Epithelial cell of esophagus (primary cell): ENCODE data around the gene NXN.

Source experiments
- DNase-seq: peaks from one replicate; pipeline ENCODE4 v3.0.0; 2010; ENCODE audit warnings: low read depth
- H3K4me3 ChIP-seq: 2 replicates; pipeline ENCODE4 v1.5.1; 2011; ENCODE audit warnings: mild to moderate bottlenecking, low read length, control low read depth
- TF ChIP-seq, protein P1 (sequence below): IDR thresholded peaks from 2 replicates; pipeline ENCODE4 v1.5.1; 2011; ENCODE audit warnings: low read depth, mild to moderate bottlenecking, low read length, control low read depth, inconsistent platforms; ENCODE audit not compliant: insufficient read depth; ENCODE audit errors: missing control alignments

The NXN gene

DNA sequence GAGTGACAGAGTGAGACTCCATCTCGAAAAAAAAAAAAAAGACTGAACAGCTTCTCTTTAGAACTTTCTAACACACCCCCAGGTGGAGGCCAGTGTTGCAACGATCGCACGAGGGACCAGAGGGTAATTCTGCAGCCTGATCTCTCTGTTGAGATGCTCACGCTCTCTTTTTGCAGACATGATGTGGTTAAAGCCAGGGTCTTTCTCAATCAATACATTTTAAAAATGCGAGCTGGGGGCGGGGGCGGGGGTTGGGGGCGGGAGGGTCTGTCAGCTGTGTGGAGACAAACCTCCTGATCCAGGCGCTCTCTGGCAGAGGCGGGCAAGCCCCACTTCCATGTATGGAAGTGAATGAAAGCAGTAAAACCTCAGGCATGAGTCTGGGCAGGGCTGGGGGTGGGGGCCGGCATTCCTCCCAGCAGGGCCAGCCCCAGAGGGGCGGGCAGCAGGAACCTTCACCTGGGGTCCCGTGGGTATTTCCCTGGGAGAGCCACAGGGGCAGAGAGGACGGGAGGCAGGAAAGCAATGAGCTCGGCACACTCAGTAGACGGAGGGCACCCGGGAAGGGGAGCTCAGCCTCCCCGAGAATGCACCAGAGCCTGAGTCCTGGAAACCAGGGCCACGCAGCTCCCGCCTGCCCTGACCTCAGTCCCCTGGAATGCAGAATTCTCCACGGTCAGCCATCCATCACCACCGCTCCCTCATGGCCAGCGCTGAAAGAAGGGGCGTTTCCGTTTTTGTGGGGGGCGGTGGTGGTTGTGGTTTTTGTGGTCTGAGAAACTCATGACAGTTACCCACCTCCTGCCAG lies 28.0 kb downstream of the NXN start:
- no peak overlapping the region for H3K4me3 ChIP-seq
- DNase-seq: peak; percentile 63
- TF ChIP-seq, protein P1, sequence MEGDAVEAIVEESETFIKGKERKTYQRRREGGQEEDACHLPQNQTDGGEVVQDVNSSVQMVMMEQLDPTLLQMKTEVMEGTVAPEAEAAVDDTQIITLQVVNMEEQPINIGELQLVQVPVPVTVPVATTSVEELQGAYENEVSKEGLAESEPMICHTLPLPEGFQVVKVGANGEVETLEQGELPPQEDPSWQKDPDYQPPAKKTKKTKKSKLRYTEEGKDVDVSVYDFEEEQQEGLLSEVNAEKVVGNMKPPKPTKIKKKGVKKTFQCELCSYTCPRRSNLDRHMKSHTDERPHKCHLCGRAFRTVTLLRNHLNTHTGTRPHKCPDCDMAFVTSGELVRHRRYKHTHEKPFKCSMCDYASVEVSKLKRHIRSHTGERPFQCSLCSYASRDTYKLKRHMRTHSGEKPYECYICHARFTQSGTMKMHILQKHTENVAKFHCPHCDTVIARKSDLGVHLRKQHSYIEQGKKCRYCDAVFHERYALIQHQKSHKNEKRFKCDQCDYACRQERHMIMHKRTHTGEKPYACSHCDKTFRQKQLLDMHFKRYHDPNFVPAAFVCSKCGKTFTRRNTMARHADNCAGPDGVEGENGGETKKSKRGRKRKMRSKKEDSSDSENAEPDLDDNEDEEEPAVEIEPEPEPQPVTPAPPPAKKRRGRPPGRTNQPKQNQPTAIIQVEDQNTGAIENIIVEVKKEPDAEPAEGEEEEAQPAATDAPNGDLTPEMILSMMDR: no peak

DNA sequence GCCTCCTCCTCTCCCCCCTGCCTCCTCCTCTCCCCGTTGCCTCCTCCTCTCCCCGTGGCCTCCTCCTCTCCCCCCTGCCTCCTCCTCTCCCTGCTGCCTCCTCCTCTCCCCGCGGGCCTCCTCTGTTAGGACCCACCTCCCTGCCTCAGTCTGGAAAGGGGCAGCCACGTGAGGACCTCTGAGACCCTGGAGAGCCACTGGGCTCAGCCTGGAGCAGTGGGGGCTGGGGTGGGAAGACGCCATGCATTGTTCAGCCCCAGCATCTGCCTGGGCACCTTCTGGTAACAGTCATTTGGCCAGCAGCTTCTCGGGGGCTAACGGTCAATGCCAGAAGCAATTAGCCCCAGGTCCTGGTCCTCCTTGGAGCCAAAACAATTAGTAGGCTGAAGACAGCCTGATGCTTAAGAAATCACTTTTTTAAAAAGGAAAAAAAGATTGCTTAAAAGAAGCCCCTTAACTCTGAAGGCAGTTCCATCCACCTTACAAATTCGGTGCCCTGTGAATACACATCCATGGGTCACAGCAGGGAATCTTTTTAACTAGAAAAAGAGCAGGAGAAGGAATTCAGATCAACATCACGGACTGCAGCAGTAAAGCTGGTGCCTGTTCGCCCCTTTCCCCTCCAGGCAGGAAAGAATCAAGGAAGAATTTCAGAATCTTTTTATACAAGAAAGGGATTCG lies 29.8 kb downstream of the NXN start:
- H3K4me3 ChIP-seq: no peak overlapping the region
- TF ChIP-seq, protein P1: no peak
- DNase-seq: no peak

DNA sequence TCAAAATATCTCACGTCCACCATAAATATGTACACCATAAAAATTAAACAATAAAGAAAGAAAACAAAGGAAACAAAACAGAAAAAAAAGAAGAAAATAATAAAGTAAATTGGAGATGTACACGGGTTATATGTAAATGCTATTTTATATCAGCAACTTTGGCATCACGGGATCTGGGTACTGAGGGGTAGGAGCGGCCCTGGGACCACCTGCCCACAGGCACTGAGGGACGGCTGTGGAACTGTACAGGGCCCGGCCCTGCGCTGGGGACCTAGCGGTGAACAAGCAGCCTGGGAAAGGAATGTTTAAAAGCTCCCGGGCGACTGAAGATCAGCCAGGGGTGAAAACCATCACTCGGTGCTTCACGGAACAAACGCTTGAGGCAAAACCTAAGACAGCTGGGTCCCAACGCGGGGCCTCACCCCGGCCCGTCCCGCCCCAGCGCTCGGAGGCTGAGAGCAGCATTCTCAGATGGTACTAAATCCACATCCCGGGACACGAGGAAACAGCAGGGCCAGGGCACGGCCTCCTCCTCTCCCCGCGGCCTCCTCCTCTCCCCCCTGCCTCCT lies 31.2 kb downstream of the NXN start:
- no peak for DNase-seq
- no peak overlapping the region for H3K4me3 ChIP-seq
- TF ChIP-seq, protein P1: no peak

DNA sequence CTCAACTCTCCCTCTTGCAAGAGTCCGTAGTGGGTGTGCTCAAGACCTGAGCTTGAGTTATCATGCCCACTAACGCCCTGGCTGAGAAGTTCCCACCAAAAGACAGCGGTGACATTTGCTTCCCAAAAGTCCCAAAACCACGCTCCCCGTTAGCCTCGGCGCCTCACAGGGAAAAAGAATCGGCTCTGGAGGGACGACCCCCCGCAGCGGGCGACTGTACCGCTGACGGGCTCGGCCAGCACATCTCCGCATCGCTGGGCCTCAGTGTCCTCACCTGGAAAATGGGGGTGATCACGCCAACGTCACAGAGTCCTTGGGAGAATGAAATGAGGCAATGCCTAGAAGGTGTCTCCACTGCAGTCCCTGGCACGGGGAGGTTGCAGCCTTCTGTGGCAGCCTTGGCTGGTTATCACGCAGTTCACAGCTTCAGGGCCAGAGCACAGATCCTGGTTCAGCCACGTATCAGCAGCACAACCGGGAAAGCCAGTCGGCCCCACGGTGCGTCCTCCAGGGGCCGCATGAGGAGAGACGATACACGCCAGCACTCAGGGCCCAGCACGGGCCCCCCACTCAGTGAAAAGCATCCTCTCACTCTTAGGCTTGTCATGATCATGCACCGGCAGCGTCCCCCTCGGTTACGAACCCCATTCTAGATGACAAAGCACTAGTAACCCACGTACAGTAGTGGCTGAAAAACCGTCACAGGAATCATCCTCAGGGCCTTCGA lies 32.9 kb downstream of the NXN start:
- no peak for DNase-seq
- no peak overlapping the region for H3K4me3 ChIP-seq
- TF ChIP-seq, protein P1: no peak

DNA sequence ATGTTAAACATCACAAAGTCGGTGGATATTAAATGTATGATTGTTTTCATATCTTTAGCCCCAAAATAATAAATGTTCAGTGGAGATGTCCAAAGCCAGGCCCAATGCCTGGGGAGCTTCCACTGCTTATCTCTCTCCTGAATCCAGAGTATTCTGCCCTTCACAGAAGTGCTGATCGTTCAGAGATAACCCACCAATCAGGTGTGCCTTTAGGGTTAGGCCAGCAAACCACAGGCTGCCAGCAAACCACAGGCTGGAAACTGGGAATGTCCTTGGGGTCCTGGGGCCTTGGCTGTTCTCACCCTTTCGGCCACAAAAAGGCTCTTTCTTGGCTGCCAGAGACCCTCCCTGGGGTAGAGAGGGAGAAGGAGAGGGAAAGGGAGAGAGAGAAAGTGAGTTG lies 33.9 kb downstream of the NXN start:
- no peak overlapping the region for H3K4me3 ChIP-seq
- no peak for DNase-seq
- TF ChIP-seq, protein P1: no peak

DNA sequence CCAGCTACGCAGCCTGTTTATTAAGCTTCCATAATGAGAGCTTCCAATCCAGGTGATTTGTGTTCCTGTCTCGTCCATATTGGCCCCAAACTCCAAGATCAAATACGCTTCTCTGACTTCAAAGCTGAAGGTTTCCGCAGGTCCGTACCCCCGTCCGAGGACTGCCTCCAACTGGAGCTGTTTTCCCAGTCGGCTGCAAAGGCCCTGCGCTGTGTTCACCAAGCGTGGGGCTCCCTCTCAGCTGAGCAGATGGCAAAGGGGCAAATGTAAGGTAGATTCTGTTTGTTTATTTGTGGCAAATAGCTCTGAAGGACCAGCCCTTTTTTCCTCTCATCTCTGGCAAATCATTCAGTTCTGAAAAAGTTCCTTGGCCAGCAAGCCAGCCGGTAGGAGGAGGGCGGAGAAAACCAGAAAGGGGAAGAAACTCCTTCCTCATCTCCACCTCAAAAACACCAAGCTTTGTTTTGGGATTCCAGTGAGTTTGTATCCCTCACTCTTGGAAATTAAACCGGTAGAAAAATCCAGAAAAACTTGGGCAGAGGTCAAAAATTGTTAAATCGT lies 35.2 kb downstream of the NXN start:
- no peak for DNase-seq
- TF ChIP-seq, protein P1: no peak
- H3K4me3 ChIP-seq: no peak overlapping the region
